PFSK-1 (cell line): ENCODE results near the gene CHRNA1.

Experiments used
- FOXP2 ChIP-seq: optimal IDR thresholded peaks from 2 replicates; pipeline ENCODE3; 2011; ENCODE audit warnings: borderline replicate concordance, control low read depth, inconsistent platforms; ENCODE audit not compliant: insufficient read depth; ENCODE audit errors: extremely low read length, extremely low read depth
- POLR2AphosphoS5 ChIP-seq: IDR thresholded peaks from 2 replicates; pipeline ENCODE4 v1.6.1; 2012; ENCODE audit warnings: low read depth, mild to moderate bottlenecking, control low read depth, low read length, moderate library complexity
- REST ChIP-seq, 2 experiments: IDR thresholded peaks; 2 replicates each; pipeline versions ENCODE4 v1.6.1 to v1.8.0; 2011 to 2012; ENCODE audit warnings: low read depth in 2 of 2, low read length in 2 of 2, control low read depth in 1 of 2, inconsistent platforms in 1 of 2, mild to moderate bottlenecking in 1 of 2, moderate library complexity in 1 of 2; ENCODE audit not compliant: insufficient read depth in 1 of 2
- SIN3A ChIP-seq: IDR thresholded peaks from 2 replicates; pipeline ENCODE4 v1.6.1; 2012; ENCODE audit warnings: mild to moderate bottlenecking, low read length, moderate library complexity, borderline replicate concordance; ENCODE audit not compliant: insufficient read depth
- TAF1 ChIP-seq: IDR thresholded peaks from 2 replicates; pipeline ENCODE4 v1.6.1; 2012; ENCODE audit warnings: low read length, control low read depth, borderline replicate concordance; ENCODE audit not compliant: insufficient read depth

The CHRNA1 gene

GRCh38 chr2:174713686-174714085, 50.6 kb downstream of the CHRNA1 start:
- TF ChIP-seq REST (IDR thresholded peaks at IDR 0.05; ENCODE audit: insufficient read depth in 1 of 2, low read depth in 2 of 2, low read length in 2 of 2) (no peak), SIN3A (no peak), POLR2AphosphoS5 (no peak), FOXP2 (no peak), TAF1 (no peak)

- no peak for TF ChIP-seq TAF1
- no peak for TF ChIP-seq REST (IDR thresholded peaks at IDR 0.05; ENCODE audit: insufficient read depth in 1 of 2, low read depth in 2 of 2, low read length in 2 of 2)
- TF ChIP-seq FOXP2: no peak
- TF ChIP-seq POLR2AphosphoS5: no peak
- no peak for TF ChIP-seq SIN3A
Observed at GRCh38 chr2:174711206-174711605, 53.1 kb downstream of the CHRNA1 start.

- TF ChIP-seq TAF1 (no peak), SIN3A (no peak), FOXP2 (no peak), REST (IDR thresholded peaks at IDR 0.05; ENCODE audit: insufficient read depth in 1 of 2, low read depth in 2 of 2, low read length in 2 of 2) (no peak), POLR2AphosphoS5 (no peak)
Observed at GRCh38 chr2:174708713-174709112, 55.6 kb downstream of the CHRNA1 start.

- no peak for TF ChIP-seq TAF1
- no peak for TF ChIP-seq FOXP2
- TF ChIP-seq POLR2AphosphoS5: no peak
- TF ChIP-seq REST (IDR thresholded peaks at IDR 0.05; ENCODE audit: insufficient read depth in 1 of 2, low read depth in 2 of 2, low read length in 2 of 2): no peak
- no peak for TF ChIP-seq SIN3A
Observed at GRCh38 chr2:174705321-174705720, 59.0 kb downstream of the CHRNA1 start.

- TF ChIP-seq SIN3A (no peak), FOXP2 (no peak), REST (IDR thresholded peaks at IDR 0.05; ENCODE audit: insufficient read depth in 1 of 2, low read depth in 2 of 2, low read length in 2 of 2) (no peak), TAF1 (no peak), POLR2AphosphoS5 (no peak)
Observed at GRCh38 chr2:174704642-174705041, 59.6 kb downstream of the CHRNA1 start.
